SH-SY5Y (cell line): ENCODE results near the gene NDUFC1.

Experiments used
- GATA2 ChIP-seq: IDR thresholded peaks from 2 replicates; pipeline ENCODE4 v1.6.1; 2011; ENCODE audit warnings: mild to moderate bottlenecking, low read depth, low read length
- GATA3 ChIP-seq: IDR thresholded peaks from 2 replicates; pipeline ENCODE4 v1.6.1; 2011; ENCODE audit warnings: low read depth, mild to moderate bottlenecking, low read length, moderate library complexity

DNA sequence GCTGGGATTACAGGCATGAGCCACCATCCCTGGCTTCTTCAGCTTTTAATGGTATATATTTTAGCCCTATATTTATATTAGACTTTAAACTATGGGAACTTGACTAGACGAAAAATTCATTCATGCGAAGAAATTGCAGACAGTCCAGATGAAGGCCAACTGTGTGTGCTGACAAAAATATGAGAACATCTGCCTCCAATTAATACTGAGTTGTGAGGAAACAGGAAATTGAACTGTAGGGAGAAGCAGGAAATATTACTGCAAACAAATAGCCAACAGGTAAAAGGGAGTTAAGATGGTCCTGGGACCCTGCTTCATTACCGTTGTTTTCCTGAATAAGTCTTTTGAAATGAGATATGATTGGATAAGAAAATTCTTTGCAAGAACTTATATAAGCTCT, 48.6 kb downstream of the NDUFC1 start:
- TF ChIP-seq GATA2 (no peak), GATA3 (no peak)
